Activated CD8-positive, alpha-beta memory T cell treated with anti-CD3 and anti-CD28 coated beads, Interleukin-2, amount 50 U/mL, for 1 hour (primary cell): ENCODE results near the gene COIL.
"Not testable (repeated sequence)": the region's sequence is repeated elsewhere in the genome, so short reads cannot be mapped to it uniquely, and the experiment has no call there.

Experiments used
- DNase-seq: peaks from one replicate; pipeline ENCODE4 v3.0.0-alpha.2; 2020; ENCODE audit errors: extremely low read depth

COIL gene

DNA sequence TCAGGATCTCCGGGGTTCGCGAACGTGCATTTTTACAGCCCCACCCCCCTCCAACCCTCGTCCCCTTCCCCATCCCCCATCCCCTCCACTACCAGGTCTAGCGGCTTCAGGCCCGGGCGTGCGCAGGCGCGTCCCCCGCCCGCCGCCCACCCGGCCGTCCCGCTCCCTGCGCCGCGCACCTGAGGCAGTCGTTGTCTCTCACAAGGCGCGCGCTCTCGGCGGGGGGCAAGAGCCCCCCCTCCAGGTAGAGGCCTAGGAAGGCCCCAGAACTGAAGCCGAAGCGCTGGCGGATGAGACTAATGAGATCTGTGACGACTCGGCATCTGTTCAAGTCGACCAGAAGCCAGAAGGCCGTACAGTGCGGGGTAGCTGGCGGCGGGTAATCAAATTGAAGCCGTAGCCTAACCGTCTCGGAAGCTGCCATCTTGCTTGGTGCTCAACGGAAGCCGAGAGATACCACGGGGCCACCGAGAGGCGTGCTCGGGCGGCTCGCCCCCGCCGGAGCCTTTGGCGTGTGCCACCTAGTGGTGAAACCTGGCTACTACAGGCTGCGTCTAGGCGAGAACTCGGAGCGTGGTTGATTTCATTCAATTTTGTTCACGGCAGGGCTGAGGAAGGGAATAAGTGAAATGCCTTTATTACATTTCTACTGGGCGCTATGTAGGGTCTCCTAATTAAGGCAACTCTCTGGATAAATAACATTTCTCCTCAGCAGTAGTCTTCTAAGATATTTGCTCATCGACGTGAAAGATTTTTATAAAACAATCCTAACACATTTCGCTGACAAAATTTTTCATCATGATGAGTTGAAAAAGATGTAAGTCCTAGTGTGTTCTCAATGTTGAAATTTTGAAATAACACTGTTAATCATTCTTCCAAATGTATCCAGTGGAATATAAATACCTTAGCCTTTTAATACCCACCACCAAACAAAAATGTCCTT lies at the start of gene COIL:
Gene COIL, minus strand, starts transcription at position 455 of the 943 bp plus-strand sequence. Its CDS starts 31 bp downstream, at position 424.
- peak; percentile 63 for DNase-seq

GRCh38 chr17:57010487-57010886 lies 49.6 kb upstream of the COIL start:
- no peak for DNase-seq

GRCh38 chr17:57009737-57010445 lies 49.0 kb upstream of the COIL start:
- no peak for DNase-seq

DNA sequence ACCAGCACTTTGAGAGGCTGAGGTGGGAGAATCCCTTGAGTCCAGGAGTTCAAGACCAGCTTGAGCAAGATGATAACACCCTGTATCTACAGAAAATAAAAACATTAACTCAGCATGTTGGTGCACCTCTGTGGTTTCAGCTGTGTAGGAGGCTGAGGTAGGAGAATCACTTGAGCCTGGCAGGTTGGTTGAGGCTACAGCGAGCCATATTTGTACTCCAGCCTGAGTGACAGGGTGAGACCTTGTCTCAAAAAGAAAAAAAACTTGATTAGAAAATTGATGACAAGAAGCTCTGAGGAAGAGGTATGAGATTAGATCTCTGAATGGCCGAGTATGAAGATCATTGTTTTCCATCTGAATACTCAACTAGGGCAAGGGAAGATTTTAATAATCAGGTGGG lies 48.1 kb upstream of the COIL start:
- DNase-seq = no peak

- DNase-seq = no peak
These were observed 45.2 kb upstream of the COIL start for GRCh38 chr17:57006040-57006439.

DNA sequence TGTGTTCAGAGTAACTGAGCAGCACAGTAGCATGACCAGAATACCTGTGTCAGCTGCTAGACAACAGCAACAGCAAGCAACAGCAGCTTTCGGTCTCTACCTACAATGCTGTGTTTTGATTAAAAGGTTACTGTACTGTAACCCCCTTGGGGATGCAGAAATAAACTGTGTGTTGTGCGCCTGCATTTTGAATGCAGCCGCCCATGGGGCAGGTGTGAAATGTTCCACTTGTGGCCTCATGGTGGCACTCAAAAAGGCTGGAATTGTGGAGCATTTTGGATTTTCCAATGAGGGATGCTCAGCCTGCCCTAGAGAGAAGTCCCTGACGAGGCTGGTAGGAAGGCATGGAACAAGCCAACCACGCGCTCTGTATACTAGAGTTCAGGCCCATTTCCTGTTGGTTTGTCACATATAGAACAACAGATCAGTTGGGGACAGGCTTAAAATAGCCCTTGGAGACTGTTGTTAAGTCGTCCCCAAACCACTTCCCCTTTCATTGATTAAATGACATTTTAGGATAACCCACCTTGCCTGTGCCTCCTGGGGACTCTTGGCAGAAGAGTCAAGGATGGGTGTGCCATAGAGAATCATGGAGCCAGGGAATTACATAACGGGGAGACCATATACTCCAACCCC lies 44.2 kb upstream of the COIL start:
- DNase-seq = no peak

DNA sequence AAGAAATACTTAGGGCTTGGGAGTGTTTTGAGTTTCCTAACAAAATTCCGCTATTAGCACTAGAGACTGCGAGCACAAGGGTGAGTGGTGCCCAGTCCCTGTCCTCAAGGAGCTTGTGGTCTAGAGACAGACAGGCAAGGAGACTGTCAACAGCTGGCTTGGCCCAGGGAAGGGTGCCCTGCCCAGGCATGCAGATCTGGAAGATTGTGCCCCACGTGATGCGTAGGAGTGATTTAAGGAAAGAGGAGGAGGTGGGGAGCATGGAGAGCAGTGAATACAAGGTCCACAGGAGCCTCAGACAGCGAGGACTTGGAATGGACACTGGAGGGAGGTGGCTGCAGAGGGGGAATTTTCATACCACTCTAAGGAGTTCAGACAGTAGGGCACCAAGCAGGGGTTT lies 42.1 kb upstream of the COIL start:
- DNase-seq = no peak

- no peak for DNase-seq
These were observed 40.7 kb upstream of the COIL start for GRCh38 chr17:57001541-57001940.

- no peak for DNase-seq
These were observed 36.5 kb upstream of the COIL start for GRCh38 chr17:56997313-56997712.

DNA sequence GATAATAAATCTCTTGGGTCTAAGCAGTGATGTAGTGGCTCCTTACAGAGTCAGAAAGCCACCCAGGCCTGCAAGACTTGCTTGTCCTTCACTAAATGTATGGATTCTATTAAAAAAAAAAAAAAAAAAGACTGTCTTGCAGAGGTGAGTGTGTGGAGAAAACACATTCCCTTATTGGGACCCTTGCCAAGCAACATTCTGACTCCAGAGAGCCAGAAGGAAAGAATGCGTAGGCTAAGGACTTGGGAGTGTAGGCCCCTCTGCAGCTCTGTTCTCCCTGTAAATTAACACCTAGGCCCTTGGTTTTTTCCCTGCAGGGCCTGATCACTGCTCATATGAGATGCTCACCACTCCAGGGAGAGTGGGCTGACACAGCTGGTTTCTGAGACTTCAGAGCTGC lies 34.9 kb upstream of the COIL start:
- DNase-seq = no peak

DNA sequence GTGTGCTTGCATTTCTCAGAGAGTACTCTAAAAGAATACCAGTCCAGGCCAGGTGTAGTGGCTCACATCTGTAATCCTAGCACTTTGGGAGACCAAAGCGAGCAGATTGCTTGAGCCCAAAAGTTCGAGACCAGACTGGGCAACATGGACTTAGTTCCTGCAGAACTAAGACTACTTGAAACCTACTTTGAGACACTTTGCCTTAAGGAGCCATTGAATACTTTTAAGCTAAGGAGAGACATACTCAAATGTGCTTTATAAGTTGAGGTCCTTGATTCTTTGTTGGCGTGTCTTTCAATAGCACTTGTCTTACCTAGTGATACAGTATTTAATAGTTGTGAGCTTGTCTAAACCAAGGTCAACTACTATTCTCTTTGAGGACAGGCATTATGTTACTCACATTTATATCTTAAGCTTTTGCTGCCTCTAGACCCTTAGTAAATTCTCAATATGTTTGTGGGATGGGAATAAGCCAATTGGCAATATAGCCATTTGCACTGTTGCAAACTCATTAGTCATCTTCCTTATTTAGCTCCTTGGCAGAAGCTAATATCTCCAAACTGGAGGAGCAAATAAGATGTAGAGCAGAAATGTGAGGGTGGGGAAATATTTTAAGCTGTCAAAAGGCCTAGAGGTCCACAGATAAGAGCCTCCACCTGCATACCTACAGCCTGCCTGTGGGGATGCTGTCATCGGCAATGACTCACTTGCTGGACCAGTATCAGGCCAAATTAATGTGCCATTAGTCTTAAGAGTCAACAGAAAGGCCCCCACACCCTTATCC lies 33.4 kb upstream of the COIL start:
- no peak for DNase-seq

GRCh38 chr17:56992364-56992763 lies 31.5 kb upstream of the COIL start:
- DNase-seq = no peak

- no peak for DNase-seq
These were observed 28.2 kb upstream of the COIL start for GRCh38 chr17:56988901-56989572.

DNA sequence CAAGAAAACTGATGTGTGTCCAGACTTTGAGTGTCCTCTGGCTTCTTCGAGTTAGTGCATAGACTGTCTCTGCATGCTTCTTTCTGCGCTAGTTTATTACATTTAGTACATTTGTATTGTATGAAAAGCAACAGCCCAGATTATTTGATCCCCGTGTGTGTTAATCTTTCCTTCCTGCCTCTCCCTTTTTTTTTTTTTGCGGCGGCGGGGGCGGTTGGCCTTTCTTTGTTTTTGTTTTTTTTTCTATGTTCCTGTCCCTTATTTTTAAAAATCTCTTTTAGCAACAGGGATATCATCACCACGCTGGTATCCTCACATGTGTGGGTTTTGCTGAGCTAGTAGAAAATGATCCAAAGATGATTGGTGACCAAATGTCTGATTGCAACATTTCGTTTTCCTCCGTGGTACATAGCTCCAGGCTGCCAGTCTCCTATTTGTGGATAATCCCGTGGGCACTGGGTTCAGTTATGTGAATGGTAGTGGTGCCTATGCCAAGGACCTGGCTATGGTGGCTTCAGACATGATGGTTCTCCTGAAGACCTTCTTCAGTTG lies 26.5 kb upstream of the COIL start:
- DNase-seq = no peak

DNA sequence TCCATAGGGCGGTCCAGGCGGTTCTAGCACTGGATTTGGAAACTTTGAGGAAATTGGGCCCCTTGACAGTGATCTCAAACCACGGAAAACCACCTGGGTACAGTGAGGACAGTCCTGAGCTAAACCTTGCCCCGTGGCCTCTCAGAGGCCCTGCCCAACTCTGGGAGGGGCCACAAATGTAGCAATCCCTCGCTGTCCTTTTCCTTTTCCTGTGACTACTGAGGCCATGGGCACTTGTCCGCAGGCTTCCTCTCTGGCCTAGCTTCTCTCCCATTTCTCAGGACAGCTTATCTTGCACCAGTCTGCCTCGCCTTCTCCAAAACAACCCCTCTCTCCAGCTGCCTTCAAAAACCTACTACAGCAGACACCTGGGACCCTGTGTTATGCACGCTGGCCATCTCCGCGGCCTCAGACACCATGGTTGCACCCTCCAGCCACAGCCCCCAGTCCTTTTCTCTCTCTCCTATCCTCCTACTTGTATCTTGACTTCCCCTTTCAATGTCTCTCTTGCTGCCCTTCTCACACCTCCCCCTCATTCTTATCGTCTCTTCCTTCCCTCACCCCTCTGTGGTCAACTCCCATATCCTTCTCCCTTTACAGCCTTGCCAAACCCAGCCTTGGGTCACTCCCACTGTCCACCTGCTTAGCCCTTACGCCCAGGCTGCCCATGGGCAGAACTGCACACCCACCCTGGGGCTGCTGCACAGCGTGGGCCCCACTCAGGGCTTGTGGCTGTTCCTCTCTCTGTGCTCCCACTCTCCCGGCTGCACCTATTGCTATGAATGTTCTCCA lies 24.7 kb upstream of the COIL start:
- no peak for DNase-seq

- no peak for DNase-seq
These were observed 22.5 kb upstream of the COIL start for GRCh38 chr17:56983366-56983765.

DNA sequence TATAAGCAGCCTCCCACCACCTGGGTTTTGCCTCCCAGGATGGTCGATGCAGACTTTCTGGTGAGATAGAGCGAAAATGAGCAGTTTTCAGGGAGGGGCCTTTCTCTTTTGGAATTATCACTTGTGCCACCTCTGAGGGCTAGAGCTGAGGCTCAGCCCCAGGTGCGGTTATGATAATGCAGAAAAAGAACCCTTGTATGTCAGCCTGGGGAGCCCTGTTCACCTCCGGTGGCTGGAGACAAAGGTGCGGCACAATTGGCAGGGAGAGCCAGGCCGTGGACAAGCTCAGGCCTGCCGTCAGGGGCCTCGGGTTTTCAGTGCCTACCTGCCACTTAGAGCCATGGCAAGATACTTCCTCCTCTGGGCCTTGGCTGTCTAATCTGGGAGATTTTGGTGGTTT lies 21.5 kb upstream of the COIL start:
- DNase-seq = no peak

- DNase-seq = not testable (repeated sequence)
These were observed 19.7 kb upstream of the COIL start for GRCh38 chr17:56980526-56980925.

DNA sequence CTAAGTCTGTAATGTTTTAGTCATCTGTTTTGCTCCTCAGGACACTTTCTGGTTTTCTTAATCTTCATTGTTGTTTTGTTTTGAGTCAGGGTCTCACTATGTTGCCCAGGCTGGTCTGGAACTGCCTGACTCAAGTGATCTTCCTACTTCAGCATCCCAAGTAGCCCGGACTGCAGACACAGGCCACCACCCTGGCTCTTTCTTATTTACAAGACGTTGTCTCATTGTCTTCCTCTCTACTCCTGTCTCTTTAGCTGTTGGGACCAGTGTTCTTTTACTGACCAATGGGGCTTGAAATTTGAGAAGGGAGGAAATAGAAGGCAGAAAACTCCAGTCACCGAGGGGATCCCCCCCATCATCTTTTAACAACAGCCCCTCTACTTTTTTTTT lies 18.2 kb upstream of the COIL start:
- no peak for DNase-seq

GRCh38 chr17:56978441-56979090 lies 17.7 kb upstream of the COIL start:
- DNase-seq = no peak
